Fibroblast of the aortic adventitia (primary cell): Measurements from ENCODE around the gene GGTLC1. TPM values are rescaled to one million over a fixed set of nuclear protein-coding genes. Genes with fewer than 3 reads are reported as not detected.

Experiments
- DNase-seq: peaks from one replicate; pipeline ENCODE4 v3.0.0-alpha.2; 2010; ENCODE audit warnings: low read depth
- H3K4me3 ChIP-seq: 2 replicates; pipeline ENCODE4 v1.5.1; 2011; ENCODE audit warnings: low read depth, mild to moderate bottlenecking, control low read depth, low read length, moderate library complexity
- small RNA-seq: library from RNA; depleted of rRNA; stranded (forward); fragments of <200 nt; gene quantifications from one replicate; pipeline ENCODE3, GENCODE V24; 2012
- total RNA-seq: library from RNA; depleted of rRNA; stranded (reverse); fragments of >200 nt; gene quantifications from 2 replicates; pipeline ENCODE4 v1.2.3, GENCODE V29; 2012; ENCODE audit warnings: low replicate concordance
- TF ChIP-seq, protein P1 (sequence below): IDR thresholded peaks from 2 replicates; pipeline ENCODE4 v1.5.1; 2011; ENCODE audit warnings: mild to moderate bottlenecking, low read length, control low read depth, inconsistent platforms; ENCODE audit not compliant: insufficient read depth

GGTLC1 gene
- total RNA-seq, 1 donor = not detected

DNA sequence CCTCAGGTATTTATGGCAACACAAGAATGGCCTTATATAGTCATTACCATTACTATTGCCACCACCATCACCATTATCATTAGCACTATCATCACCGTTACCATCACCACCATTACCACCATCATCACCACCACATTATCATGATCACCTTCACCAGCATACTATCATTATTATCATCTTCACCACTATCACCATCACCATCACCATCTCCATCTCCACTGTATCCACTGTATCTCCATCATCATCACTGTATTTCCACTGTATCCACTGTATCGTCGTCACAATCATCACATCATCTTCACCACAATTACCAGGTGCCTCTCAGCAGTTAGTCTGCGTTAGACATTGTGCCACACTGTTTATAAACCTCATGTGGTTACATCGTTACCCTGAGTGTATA lies 45.3 kb downstream of the GGTLC1 start:
- DNase-seq = no peak
- TF ChIP-seq, protein P1, sequence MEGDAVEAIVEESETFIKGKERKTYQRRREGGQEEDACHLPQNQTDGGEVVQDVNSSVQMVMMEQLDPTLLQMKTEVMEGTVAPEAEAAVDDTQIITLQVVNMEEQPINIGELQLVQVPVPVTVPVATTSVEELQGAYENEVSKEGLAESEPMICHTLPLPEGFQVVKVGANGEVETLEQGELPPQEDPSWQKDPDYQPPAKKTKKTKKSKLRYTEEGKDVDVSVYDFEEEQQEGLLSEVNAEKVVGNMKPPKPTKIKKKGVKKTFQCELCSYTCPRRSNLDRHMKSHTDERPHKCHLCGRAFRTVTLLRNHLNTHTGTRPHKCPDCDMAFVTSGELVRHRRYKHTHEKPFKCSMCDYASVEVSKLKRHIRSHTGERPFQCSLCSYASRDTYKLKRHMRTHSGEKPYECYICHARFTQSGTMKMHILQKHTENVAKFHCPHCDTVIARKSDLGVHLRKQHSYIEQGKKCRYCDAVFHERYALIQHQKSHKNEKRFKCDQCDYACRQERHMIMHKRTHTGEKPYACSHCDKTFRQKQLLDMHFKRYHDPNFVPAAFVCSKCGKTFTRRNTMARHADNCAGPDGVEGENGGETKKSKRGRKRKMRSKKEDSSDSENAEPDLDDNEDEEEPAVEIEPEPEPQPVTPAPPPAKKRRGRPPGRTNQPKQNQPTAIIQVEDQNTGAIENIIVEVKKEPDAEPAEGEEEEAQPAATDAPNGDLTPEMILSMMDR = no peak
- no peak overlapping the region for H3K4me3 ChIP-seq

DNA sequence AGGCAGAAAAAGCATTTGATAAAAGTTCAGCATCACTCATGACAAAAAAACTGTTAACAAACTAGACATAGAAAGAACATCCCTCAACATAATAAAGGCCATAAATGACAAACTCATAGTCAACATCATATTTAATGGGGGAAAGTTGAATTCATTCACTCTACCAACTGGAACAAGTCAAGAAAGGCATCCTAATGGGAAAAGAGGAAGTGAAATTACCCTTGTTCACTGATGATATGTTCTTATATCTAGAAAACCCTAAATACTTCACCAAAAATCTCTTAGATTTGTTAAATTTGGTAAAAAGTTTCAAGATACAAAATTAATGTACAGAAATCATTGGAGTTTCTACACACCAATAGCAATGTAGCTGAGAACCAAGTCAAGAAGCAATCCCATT lies 48.9 kb downstream of the GGTLC1 start:
- no peak overlapping the region for H3K4me3 ChIP-seq
- DNase-seq = no peak
- TF ChIP-seq, protein P1 = no peak

DNA sequence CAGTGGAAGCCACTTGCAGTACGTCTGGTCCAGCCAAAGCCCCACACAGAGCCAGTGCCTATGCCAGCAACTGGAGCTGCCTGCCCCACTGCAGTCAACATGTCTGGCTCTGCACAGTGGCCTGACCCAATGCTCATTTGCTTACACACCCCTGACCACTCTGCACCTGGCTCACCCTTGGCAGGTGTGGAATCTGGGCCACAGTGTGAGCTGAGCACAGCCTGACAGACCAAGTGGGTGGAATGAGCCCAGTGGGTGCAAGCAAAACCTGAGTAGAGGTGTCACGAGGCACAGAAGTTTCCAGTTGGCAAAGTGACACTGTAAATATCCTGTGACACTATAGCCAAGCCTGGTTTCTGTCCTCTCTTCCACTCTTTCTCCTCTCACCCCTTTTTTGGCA lies 49.5 kb downstream of the GGTLC1 start:
- H3K4me3 ChIP-seq = no peak overlapping the region
- no peak for DNase-seq
- TF ChIP-seq, protein P1 = no peak

DNA sequence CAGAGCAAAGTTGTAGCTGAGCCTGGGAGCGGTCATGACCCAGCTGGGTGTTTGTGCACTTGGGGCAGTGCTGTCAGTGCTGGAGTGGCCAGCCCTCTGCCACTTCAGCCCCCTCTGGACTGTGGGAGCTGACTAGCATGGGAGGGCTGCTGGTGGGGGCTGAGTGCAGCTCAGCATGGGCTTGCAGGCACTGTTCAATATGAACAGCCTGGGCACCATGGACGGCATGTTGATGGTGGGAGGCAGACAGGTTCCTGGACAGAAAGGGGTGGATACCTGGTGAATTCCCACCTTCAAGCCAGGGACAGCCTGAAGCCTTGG lies 50.5 kb downstream of the GGTLC1 start:
- TF ChIP-seq, protein P1 = no peak
- H3K4me3 ChIP-seq = no peak overlapping the region
- DNase-seq = no peak

DNA sequence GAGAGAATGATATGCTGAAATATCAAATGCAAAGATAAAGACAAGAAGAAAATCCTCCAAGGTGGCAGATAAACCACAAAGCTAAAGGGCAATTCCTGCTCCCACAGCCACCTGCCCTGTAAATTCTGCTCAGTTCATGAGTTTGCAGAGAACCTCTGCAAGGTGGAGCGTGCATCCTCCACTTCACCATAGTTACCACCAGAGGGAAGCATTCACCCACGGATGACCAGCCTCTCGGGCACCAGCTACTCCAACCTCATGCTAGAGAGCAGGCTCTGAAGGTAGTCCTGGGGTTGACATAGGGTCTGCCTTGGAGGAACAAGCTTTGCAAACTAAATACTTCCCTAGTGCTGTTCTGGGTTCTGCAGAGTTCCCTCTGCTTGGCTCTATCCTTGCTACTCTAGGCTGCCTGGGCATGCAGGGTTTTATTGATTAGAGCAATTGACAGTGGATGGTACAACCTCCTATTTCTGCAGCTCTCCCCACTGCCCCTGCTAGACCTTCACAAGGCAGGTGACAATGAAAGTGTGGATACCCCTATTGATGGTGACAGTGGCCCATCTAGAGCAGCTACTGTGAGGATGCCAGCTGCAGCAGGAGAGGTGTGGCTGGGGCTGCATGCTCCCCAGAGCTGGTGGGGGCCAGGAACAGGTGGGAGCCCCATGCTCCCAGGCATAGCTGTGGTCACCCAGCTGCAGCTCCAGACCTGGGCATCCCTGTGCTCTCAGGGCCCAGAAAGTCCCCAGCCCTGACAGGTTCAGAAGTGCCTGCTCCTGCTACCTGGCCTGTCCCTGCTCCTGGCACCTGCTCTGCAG lies 51.1 kb downstream of the GGTLC1 start:
- peak; percentile 64 for DNase-seq
- TF ChIP-seq, protein P1 = peak; percentile 74
- no peak overlapping the region for H3K4me3 ChIP-seq

Small RNA genes lying within 50 kb of the gene (small RNA-seq; reads per million reads assigned to genes)
- gene AL133466.1 = not detected

Other genes with a start within 250 kb of the GGTLC1 start
- gene CST1, start 237.8 kb downstream of the GGTLC1 start, total RNA-seq = 0.63 TPM in 1 of 2 replicates, not detected in the other
- gene CST2, start 162.1 kb downstream of the GGTLC1 start, total RNA-seq = 0.36 TPM in 1 of 2 replicates, not detected in the other
- gene CST5, start 109.0 kb downstream of the GGTLC1 start, total RNA-seq = not detected in 2 replicates